Stimulated activated CD8-positive, alpha-beta memory T cell treated with anti-CD3 and anti-CD28 coated beads, Interleukin-2, amount 100 ng/mL, for 1 hour (primary cell): ENCODE measurements around the gene METTL21C.

Experiments
- DNase-seq, 2 donors: peaks; one replicate each; pipeline ENCODE4 v3.0.0-alpha.2; 2020; ENCODE audit warnings: low read depth in 2 of 2

METTL21C gene

DNA sequence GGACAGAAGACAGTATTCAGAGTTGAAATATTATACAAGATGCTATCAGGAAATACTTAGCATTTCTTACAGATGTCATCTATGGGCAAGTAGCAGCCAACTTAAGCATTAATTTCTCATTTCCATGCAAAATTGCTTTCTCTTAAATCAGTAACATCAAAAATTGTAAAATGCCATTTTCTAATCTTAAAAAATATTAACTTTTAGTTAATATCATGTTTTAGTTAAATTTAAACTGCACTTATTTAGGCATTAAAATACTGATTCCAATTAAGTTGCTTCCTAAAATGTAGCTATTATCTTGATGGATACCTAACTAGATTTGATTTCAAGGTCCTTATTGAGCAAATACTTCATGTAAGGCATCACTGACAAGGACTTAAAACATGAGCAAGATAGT, 27.8 kb downstream of the METTL21C start:
- no peak for DNase-seq

GRCh38 chr13:102659168-102659713, 35.6 kb downstream of the METTL21C start:
- DNase-seq, result no peak

DNA sequence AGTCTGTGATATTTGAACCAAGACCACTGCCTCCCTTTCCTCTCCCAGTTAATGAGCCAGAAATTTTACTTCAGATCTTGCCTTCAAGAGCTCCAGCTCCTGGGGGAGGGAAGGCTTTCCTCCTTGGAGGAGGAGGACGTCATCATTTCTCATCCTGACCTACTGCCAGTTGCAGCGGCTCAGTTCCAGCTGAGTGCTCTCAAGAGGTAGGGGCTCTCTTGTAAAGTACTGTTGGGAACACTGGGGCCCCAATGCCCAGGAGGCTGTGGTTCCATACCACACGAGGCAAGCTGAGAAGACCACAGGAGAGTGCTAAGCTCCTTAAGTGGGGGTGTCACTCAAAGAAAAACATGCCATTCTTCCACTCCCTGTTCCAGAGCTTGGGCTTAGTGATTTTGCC, 36.2 kb downstream of the METTL21C start:
- DNase-seq, result no peak

DNA sequence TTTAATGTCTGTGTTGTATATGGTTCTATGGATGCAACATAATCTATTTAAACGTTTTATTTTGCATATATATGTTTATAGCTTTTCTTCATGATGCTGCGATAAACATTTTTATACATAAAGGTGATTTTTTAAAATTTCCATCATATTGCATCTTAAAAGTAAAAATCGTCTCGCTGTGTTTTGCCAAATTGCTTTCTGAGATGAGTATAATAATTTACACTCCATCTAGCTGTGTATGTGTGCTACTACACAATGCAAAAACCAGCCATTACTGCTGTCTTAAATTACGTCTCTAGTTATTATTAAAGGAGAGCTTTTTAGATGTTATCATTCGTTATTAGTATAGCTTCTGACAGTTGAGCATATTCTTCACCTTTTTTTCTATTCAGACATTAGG, 37.2 kb downstream of the METTL21C start:
- DNase-seq, result no peak

- no peak for DNase-seq
These were observed 40.1 kb downstream of the METTL21C start for GRCh38 chr13:102654756-102655155.

- DNase-seq, result no peak
These were observed 43.0 kb downstream of the METTL21C start for GRCh38 chr13:102651892-102652291.

DNA sequence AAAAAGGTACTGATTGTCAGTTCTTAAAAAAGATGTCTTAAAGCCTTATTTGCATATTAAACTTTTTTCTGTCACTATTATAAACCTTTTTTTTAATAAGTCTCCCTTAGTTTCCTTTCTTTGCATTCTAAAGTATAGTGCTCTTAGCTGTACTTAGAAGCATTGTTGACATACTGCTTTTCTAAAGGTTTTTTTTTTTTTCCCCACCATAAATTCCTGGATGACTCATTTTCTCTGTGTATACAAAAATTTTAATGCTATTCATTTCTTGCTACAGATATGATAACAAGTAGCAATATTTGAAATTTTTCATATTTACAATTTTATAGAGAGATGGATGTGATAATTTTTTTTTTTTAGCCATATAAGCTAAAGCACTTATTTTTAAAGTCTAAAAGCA, 43.5 kb downstream of the METTL21C start:
- no peak for DNase-seq

DNA sequence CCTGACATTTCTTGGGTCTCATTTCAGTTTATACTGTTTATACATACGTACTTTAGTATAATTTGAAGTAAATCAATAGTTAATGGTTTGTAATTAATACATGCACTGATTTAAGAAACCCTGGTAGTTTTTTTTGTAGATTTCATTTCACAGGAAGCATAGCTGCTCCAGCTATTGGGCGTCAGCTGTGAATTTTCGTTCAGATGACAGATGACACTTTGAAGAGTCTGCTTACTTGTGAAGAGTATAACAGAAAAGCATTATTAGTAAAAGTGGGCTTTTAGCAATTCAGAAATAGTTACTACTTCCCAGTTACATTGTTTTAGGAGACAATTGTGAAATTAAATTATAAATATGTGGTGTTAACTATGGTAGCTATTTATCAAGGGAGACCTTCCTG, 44.4 kb downstream of the METTL21C start:
- no peak for DNase-seq

DNA sequence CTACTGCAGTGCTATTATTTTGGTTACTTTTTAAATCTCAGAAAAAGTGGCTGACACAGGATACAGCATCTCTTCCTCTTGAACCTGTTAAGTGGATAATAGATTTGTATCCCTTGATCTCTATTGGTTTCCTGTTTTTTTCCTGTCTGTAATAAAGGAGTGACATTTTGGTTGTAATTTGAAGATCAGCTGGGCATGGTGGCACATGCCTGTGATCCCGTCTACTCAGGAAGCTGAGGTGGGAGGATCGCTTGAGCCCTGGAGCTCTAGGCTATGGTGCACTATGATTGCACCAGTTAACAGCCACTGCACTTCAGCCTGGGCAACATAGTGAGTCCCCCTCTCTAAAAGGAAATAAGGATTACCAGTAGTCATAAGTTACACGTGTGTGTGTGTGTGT, 46.8 kb downstream of the METTL21C start:
- DNase-seq, result no peak

DNA sequence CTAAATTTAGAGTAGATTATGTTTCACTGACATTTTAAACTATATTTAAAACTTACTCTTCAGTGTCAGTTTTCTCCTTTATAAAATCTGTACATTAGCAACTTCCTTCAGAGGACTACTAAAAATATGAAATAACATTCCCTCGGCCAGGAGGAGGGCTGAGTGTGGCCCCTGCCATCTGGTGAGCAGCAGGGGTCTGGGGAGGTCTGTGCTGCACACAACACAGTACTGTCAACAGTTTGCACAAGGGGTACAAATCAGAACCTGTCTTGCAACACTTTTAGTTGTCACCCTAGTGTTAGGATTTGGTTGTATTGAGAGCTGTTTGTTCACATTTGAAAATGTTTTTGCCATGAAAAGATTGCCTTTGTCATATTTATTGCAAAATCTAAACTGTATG, 49.1 kb downstream of the METTL21C start:
- no peak for DNase-seq

DNA sequence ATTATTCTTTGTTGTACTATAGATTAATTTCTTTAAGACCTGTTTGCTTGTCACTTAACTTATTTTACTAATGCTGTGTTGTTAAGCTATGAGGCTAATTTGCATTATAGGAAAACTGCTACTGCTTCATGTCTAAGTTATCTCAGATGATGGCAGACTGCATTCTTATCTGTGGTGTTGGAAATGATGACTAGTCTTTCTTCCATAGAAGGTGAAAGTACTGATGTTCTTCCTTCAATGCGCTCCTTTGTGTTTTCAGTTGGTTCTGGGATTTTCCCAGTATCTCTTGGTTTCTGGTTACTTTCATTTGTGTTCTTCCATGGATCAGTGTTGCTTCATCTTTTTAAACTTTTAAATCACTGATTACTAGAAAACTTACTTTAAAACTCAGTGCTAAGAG, 51.2 kb downstream of the METTL21C start:
- DNase-seq, result no peak

- DNase-seq, result no peak
These were observed 52.4 kb downstream of the METTL21C start for GRCh38 chr13:102642475-102642874.

GRCh38 chr13:102642029-102642428, 52.8 kb downstream of the METTL21C start:
- DNase-seq, result no peak

- no peak for DNase-seq
These were observed 56.1 kb downstream of the METTL21C start for GRCh38 chr13:102638741-102639140.
